ENCODE measurements around the gene NSF.
"Not testable (repeated sequence)": the region's sequence is repeated elsewhere in the genome, so short reads cannot be mapped to it uniquely, and the experiment has no call there.

- TF ChIP-seq, protein P1, sequence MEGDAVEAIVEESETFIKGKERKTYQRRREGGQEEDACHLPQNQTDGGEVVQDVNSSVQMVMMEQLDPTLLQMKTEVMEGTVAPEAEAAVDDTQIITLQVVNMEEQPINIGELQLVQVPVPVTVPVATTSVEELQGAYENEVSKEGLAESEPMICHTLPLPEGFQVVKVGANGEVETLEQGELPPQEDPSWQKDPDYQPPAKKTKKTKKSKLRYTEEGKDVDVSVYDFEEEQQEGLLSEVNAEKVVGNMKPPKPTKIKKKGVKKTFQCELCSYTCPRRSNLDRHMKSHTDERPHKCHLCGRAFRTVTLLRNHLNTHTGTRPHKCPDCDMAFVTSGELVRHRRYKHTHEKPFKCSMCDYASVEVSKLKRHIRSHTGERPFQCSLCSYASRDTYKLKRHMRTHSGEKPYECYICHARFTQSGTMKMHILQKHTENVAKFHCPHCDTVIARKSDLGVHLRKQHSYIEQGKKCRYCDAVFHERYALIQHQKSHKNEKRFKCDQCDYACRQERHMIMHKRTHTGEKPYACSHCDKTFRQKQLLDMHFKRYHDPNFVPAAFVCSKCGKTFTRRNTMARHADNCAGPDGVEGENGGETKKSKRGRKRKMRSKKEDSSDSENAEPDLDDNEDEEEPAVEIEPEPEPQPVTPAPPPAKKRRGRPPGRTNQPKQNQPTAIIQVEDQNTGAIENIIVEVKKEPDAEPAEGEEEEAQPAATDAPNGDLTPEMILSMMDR (IDR thresholded peaks at IDR 0.05), result not testable (repeated sequence)
- TF ChIP-seq POLR2A (IDR thresholded peaks at IDR 0.05), result not testable (repeated sequence)
Observed at GRCh38 chr17:46677819-46678218, 87.3 kb downstream of the NSF start.

Data from transverse colon (tissue), 3 donors.